Amniotic stem cell (primary cell): ENCODE data around the gene CROCC2.
A peak's percentile ranks its signal among the peaks of the same experiment; 100 is the strongest.

Source experiments
- DNase-seq: peaks from one replicate; lab custom pipeline; 2025; lab: John Stamatoyannopoulos, UW

Gene CROCC2

DNA sequence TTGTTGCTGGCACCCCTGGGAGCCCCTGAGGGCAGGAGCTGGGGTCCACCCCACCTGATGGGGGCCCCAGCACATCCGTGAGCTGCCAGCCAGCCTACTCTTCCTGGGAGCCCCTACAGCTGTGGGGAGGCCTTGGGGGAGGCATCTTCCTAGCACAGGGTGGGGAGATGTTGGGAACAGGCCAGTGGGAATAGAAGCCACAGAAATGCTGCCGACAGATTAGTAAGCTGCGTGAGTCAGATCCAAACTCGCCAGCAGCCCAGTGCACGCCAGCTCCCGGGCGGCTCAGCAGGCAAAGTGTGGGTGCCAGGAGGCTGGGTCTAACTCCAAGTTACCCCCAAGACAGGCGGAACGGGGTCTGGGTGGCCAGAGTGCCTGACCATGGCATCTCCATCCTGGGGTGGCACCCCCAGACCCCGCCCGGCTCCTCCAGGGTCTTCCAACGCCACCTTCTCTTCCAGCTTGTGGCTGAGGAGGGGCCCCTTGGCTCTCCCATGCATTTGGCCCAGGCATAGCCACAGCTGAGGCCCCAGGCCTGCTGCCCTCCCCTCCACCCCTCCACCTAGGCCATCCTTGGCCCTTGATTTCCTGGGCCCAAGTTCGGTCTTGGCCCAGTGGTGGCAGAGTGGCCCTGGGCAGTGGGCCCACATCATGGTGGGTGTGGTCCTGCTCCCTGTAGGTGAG is 15.3 kb downstream of the CROCC2 start:
- DNase-seq: peak; percentile 86

DNA sequence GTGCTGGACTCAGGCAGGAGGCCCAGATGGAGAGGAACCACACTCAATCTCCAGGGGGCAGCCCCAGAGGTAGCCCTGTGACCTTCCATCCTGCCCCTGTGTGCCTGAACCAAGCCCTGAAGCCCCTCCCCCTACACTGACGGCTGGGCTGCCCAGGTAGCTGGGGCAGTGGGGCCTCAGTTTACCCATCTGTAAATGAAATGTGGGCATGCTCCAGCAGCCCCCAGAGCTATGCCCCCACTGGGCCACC is 15.8 kb downstream of the CROCC2 start:
- DNase-seq: no peak

GRCh38 chr2:240922245-240922981 is 16.3 kb downstream of the CROCC2 start:
- DNase-seq: no peak

- DNase-seq: no peak
These were observed 16.9 kb downstream of the CROCC2 start for GRCh38 chr2:240922982-240923537.

- DNase-seq: no peak
These were observed 19.0 kb downstream of the CROCC2 start for GRCh38 chr2:240925191-240925567.

DNA sequence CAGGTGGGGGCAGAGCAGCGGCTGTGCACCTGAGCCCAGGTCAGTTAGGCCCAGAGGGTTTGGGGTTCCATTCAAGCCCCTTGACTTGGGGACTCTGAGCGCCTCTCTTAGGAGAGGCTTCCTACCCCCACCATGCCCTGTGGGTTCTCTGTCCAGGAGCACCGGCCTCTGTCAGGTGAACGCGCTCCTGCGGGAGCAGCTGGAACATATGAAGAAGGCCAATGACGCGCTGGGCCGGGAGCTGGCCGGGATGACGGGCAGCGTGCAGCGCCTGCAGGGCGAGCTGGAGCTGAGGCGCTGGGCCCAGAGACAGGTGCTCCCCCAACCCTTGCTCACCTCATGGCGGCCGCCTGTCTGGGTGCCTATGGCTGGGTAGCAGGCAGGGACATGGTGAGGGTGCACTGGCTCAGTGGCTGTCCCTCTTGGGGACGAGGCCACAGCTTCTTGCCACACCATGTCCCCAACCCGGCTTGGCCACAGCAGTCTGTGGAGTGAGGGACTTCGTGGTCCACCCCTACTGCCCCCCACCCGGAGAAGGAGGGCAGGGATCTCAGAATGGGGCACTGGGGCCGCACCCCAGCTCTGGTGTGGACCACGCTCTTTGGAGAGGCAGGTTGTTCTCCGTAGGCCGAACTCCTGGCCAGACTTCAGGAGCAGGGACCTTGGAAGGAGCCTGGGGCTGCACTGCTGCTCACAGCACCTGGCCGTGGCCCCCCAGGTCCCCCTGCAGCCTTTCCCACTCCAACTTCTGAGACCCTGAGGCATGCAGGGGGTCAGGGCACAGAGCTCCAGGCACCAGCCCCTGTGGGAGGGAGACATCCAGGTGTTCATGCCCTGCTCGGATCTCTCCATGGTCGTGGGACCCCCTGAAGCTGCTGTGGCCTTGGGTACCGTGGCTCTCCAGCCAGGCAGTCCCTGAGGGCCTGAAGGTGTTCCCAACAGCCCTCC is 19.7 kb downstream of the CROCC2 start:
- DNase-seq: no peak

- DNase-seq: no peak
These were observed 20.6 kb downstream of the CROCC2 start for GRCh38 chr2:240926516-240927389.

- DNase-seq: no peak
These were observed 21.2 kb downstream of the CROCC2 start for GRCh38 chr2:240927390-240927781.

- DNase-seq: no peak
These were observed 22.6 kb downstream of the CROCC2 start for GRCh38 chr2:240928476-240929363.

DNA sequence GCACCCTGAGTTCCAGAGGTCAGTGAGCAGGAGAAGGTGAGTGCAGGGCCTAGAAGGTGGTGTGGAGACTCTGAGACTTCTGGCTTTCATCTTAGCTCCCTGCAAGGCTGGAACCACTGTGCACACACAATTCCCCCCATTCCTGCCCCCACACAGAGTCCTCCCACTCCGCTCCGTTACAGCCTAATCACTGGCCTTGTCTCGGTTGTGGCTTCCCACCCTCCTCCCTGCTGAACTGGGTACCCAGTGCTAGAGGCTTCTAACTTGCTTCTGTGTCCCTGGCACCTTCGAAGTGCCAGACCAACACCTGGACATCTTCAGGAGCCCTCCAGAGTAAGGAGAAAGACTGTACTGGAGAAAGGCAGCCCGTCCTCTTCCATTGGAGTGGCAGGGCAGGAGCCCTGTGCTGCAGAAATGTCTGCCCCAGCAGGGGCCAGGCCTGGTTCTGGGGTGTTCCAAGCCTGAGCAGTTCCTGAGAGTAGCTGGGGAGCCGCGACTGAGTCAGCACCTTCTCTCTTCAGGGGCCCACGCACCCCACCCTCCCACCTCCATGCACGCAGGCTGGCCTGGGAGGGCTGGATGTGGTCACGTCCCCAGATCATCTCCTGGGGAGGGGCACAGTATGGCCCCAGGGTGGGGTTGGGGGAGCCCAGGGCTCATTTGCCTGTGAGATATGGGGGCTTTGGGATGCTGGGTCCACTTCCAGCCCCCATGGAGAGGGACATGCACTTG is 23.4 kb downstream of the CROCC2 start:
- no peak for DNase-seq

- no peak for DNase-seq
These were observed 24.0 kb downstream of the CROCC2 start for GRCh38 chr2:240930096-240930630.

DNA sequence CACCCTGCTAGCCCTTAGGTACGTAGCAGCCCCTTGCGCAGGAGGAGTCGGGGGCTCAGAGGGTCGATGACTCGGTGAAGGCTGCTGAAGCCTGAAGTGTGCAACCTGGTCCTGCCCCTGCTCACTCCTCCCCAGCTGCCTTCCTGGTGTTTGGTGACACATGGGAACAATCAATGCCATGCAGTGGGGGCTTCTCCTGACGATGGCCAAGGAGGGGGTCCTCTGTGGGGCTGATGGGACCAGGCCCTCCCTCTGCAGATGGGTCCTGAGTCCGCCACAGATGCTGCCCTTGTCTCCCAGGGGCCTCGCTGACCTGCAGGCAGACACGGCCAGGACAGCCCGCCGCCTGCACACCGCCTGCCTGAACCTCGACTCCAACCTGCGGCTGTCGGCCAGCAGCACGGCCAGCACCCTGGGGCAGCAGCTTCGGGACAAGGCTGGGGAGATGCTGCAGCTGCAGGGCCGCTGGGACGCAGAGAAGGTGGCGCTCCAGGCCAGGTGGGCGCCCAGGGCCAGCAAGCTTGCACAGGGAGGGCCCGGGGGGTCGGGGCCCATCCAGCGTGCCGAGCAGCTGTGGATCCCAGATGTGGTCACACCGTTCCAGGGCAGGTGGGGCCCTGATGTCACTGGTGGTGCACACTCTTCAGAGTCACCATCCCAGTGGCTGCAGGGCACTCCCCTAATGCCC is 24.6 kb downstream of the CROCC2 start:
- DNase-seq: no peak

DNA sequence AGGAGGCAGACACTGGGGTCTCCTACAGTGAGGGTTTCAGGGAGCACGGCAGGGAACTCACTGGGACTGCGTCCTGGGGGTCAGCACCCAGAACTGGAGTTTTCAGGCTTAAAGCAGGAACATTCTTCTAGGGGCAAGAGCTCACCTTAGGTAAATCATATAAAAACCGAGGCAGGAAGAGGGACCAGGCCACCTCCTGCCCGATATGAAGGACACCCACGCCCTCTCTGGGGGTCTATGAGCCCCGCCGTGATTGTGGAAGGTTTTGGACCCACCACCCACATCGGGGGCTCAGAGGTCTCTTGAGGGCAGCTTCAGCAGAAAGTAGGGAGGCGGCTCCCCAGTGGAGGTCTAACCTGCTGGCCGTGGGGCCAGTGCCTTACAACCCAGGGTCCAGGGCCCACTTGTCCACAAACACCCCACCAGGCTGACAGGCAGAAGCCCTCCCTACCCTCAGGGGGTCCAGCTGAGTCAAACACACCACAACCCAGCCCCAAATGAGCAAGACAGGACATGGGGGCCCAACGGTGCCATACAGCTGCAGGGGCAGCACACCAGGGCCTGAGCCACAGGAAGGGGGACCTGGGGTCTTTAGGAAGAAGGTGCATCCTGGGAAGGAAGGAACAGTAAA is 25.3 kb downstream of the CROCC2 start:
- DNase-seq: no peak

GRCh38 chr2:240932001-240932723 is 26.0 kb downstream of the CROCC2 start:
- DNase-seq: no peak

DNA sequence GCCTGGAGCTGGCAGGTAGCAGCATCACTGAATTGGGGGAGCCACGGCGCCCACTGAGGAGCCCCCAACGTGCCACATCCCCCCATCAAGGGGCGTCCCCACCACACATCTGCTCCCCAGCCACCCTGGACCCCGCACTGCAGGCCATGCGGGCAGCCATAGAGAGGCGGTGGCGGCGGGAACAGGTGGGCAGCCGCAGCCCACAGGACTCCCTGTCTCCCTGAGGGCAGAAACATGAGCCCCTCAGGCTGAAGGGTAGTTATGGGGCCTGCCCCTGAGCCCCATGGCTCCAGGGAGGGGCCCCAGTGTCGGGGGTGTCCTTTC is 26.6 kb downstream of the CROCC2 start:
- no peak for DNase-seq

DNA sequence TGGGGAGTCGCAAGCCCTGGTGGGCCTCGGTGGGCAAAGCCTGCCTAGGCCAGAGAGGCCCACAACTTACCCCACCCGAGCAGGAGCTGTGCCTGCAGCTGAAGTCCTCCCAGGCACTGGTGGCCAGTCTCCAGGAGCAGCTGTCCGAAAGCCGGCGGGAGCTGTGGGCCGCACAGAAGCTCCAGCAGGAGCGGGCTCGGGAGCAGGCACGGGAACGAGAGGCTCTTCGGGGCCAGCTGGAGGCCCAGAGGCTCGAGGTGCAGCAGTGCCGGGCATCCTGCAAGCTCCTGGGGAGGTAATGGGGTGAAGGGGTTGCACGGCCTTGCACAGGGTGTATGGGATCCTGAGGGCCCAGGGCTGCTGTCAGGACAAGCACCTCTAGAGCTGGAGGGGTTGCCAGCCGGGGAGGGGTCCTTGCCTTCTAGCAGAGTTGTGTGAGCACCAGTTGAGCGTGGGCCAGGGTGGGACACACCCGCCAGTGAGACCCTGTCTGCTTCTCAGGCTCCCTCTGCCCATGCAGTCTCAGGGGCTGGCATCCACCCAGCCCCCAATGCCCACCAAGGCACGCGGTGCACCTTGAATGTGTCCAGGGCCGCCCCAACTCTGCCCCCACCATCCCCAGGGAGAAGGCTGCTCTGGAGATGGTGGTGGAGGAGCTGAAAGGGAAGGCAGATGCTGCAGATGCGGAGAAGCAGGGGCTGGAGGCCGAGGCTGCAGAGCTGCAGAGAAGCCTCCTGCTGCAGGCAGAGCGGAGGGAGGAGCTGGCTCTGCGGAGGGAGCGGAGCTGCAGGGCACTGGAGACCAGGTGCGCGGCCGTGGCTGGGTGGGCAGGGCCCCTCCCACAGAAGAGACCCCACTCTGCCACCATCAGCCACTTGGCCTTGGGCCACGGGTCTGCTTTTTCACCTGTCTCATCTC is 27.2 kb downstream of the CROCC2 start:
- DNase-seq: no peak
